Mesenchymal stem cell (in vitro differentiated cells and primary cell): ENCODE measurements around the gene AKT1S1.

Experiments
- DNase-seq: peaks from one replicate; pipeline ENCODE4 v3.0.0-alpha.2; 2013
- H2AFZ ChIP-seq: one replicate; pipeline ENCODE4 v1.6.1; 2013; ENCODE audit warnings: low read depth, mild to moderate bottlenecking, control low read depth, inconsistent platforms, low read length, moderate library complexity
- H2AK5ac ChIP-seq: 2 replicates; pipeline ENCODE4 v1.6.1; 2013; ENCODE audit warnings: low read length, moderate library complexity, mild to moderate bottlenecking, inconsistent platforms; ENCODE audit not compliant: severe bottlenecking
- H2BK120ac ChIP-seq: one replicate; pipeline ENCODE4 v1.6.1; 2013; ENCODE audit warnings: low read depth, mild to moderate bottlenecking, inconsistent platforms, low read length, moderate library complexity
- H2BK12ac ChIP-seq, 2 experiments: one replicate each; pipeline ENCODE4 v1.6.1; 2013; ENCODE audit warnings: inconsistent platforms in 2 of 2, low read length in 2 of 2, mild to moderate bottlenecking in 2 of 2, moderate library complexity in 2 of 2, control low read depth in 1 of 2
- H2BK15ac ChIP-seq: one replicate; pipeline ENCODE4 v1.6.1; 2013; ENCODE audit warnings: mild to moderate bottlenecking, low read depth, inconsistent platforms; ENCODE audit not compliant: poor library complexity, severe bottlenecking
- H2BK5ac ChIP-seq: 2 replicates; pipeline ENCODE4 v1.6.1; 2013; ENCODE audit warnings: low read depth, mild to moderate bottlenecking, low read length, control low read depth, inconsistent platforms; ENCODE audit not compliant: poor library complexity, severe bottlenecking
- H3K14ac ChIP-seq, 2 experiments: one replicate each; pipeline ENCODE4 v1.6.1; 2013; ENCODE audit warnings: inconsistent platforms in 2 of 2, low read length in 2 of 2, control low read depth in 1 of 2, mild to moderate bottlenecking in 1 of 2, moderate library complexity in 1 of 2
- H3K18ac ChIP-seq, 2 experiments: one replicate each; pipeline ENCODE4 v1.6.1; 2013; ENCODE audit warnings: inconsistent platforms in 2 of 2, low read length in 2 of 2, control low read depth in 1 of 2, low read depth in 1 of 2, mild to moderate bottlenecking in 1 of 2
- H3K23ac ChIP-seq, 2 experiments: one replicate each; pipeline ENCODE4 v1.6.1; 2013; ENCODE audit warnings: inconsistent platforms in 2 of 2, low read length in 2 of 2, mild to moderate bottlenecking in 2 of 2, moderate library complexity in 2 of 2, control low read depth in 1 of 2
- H3K27ac ChIP-seq: 2 replicates; pipeline ENCODE4 v1.5.1; 2013; ENCODE audit warnings: mild to moderate bottlenecking, moderate library complexity, low read length, control low read depth, inconsistent platforms; ENCODE audit not compliant: poor library complexity, severe bottlenecking
- H3K27me3 ChIP-seq, 2 experiments: 2 replicates each; pipeline versions ENCODE4 v1.6.1 to v1.7.0; 2013; ENCODE audit warnings: low read length in 2 of 2, mild to moderate bottlenecking in 2 of 2, moderate library complexity in 2 of 2, control low read depth in 1 of 2, inconsistent platforms in 1 of 2; ENCODE audit not compliant: control insufficient read depth in 1 of 2, insufficient read depth in 1 of 2
- H3K36me3 ChIP-seq, 2 experiments: 2 replicates each; pipeline versions ENCODE4 v1.6.1 to v1.7.0; 2013; ENCODE audit warnings: low read length in 2 of 2, control low read depth in 1 of 2, inconsistent platforms in 1 of 2, low read depth in 1 of 2, mild to moderate bottlenecking in 1 of 2; ENCODE audit not compliant: insufficient read depth in 2 of 2, control insufficient read depth in 1 of 2
- H3K4ac ChIP-seq, 2 experiments: one replicate each; pipeline ENCODE4 v1.6.1; 2013; ENCODE audit warnings: inconsistent platforms in 2 of 2, low read length in 2 of 2, mild to moderate bottlenecking in 2 of 2, moderate library complexity in 2 of 2, control low read depth in 1 of 2, low read depth in 1 of 2
- H3K4me1 ChIP-seq: 2 replicates; pipeline ENCODE4 v1.6.1; 2013; ENCODE audit warnings: low read depth, low read length, control low read depth; ENCODE audit not compliant: control insufficient read depth, insufficient read depth
- H3K4me2 ChIP-seq: 2 replicates; pipeline ENCODE4 v1.6.1; 2013; ENCODE audit warnings: low read length, mild to moderate bottlenecking, inconsistent platforms; ENCODE audit not compliant: poor library complexity, severe bottlenecking
- H3K4me3 ChIP-seq, 2 experiments: 2 replicates each; pipeline versions ENCODE4 v1.5.1 to v1.7.0; 2013; ENCODE audit warnings: low read length in 2 of 2, mild to moderate bottlenecking in 2 of 2, control low read depth in 1 of 2, low read depth in 1 of 2; ENCODE audit not compliant: insufficient read depth in 1 of 2
- H3K79me1 ChIP-seq: replicated peaks from 2 replicates; pipeline ENCODE4 v1.6.1; 2013; ENCODE audit warnings: mild to moderate bottlenecking, control low read depth, low read length, inconsistent platforms; ENCODE audit not compliant: poor library complexity, severe bottlenecking
- H3K9ac ChIP-seq: 2 replicates; pipeline ENCODE4 v1.7.0; 2013; ENCODE audit warnings: mild to moderate bottlenecking, low read length, moderate library complexity
- H3K9me3 ChIP-seq: 2 replicates; pipeline ENCODE4 v1.7.0; 2013; ENCODE audit warnings: mild to moderate bottlenecking, low read length; ENCODE audit not compliant: control insufficient read depth
- H4K8ac ChIP-seq: one replicate; pipeline ENCODE4 v1.6.1; 2013; ENCODE audit warnings: inconsistent platforms, mild to moderate bottlenecking, low read length, moderate library complexity
- H4K91ac ChIP-seq: one replicate; pipeline ENCODE4 v1.6.1; 2013; ENCODE audit warnings: mild to moderate bottlenecking, low read length, inconsistent platforms
- WGBS: methylation state at CpG from one replicate; pipeline ENCODE4 v1.1.7; 2013; ENCODE audit warnings: mixed read lengths; 5-methylcytosine and 5-hydroxymethylcytosine counted together

AKT1S1 gene

GRCh38 chr19:49866933-49867782 lies 10.0 kb downstream of the AKT1S1 start, which contains the start of gene PNKP:
Gene PNKP (minus strand): TSS chr19:49867576. CDS start chr19:49867204, 372 bp downstream.
- Histone ChIP-seq H4K8ac (peak within 1 kb of the TSS; percentile 95), H3K4me3 (peak within 1 kb of the TSS; percentile 85 to 93), H3K23ac (peak within 1 kb of the TSS in 1 of 2 experiments; percentile 47), H2BK5ac (peak within 1 kb of the TSS; percentile 21), H2BK120ac (peak within 1 kb of the TSS; percentile 29), H4K91ac (peak within 1 kb of the TSS; percentile 89), H3K14ac (peak within 1 kb of the TSS in 1 of 2 experiments; percentile 84), H2AK5ac (peak within 1 kb of the TSS; percentile 81), H2BK15ac (peak within 1 kb of the TSS; percentile 87), H3K27me3 (no peaks in the 10 kb centered on the region), H3K9ac (peak within 1 kb of the TSS; percentile 86), H3K27ac (peak within 1 kb of the TSS; percentile 94), H3K4ac (peak within 1 kb of the TSS; percentile 5 to 83), H2AFZ (peak within 1 kb of the TSS; percentile 49), H2BK12ac (peak within 1 kb of the TSS; percentile 55 to 91), H3K4me2 (peak within 1 kb of the TSS; percentile 74), H3K9me3 (no peaks in the 10 kb centered on the region), H3K18ac (peak within 1 kb of the TSS; percentile 91 to 98), H3K36me3 (peaks cover 39 to 56% of the 10 kb centered on the region in 2 experiments), H3K4me1 (peaks cover 43% of the 10 kb centered on the region), H3K79me1 (peaks cover 25% of the 10 kb centered on the region)
- under 1% methylated on average over 62 of the region's 65 CpGs for WGBS
- DNase-seq, result peak; percentile 96

- Histone ChIP-seq H3K4me2 (no peak overlapping the region), H3K79me1 (peaks cover 21% of the 10 kb centered on the region), H3K23ac (no peak overlapping the region), H2BK120ac (no peak overlapping the region), H2BK12ac (no peak overlapping the region), H2AK5ac (no peak overlapping the region), H3K18ac (no peak overlapping the region), H2AFZ (no peak overlapping the region), H3K9ac (no peak overlapping the region), H3K4me3 (peak overlapping the region in 1 of 2 experiments; percentile 93), H4K91ac (no peak overlapping the region), H3K4ac (no peak overlapping the region), H3K9me3 (no peaks in the 10 kb centered on the region), H3K27ac (no peak overlapping the region), H3K36me3 (peaks cover 40 to 59% of the 10 kb centered on the region in 2 experiments), H2BK15ac (no peak overlapping the region), H2BK5ac (no peak overlapping the region), H3K4me1 (peaks cover 41% of the 10 kb centered on the region), H3K27me3 (no peaks in the 10 kb centered on the region), H4K8ac (no peak overlapping the region), H3K14ac (no peak overlapping the region)
- WGBS, result 95% methylated on average over 13 of the region's 13 CpGs
- no peak for DNase-seq
Observed at GRCh38 chr19:49864890-49865289, 12.3 kb downstream of the AKT1S1 start.

GRCh38 chr19:49863935-49864320 lies 13.2 kb downstream of the AKT1S1 start:
- Histone ChIP-seq H3K18ac (no peak overlapping the region), H2BK5ac (no peak overlapping the region), H4K8ac (no peak overlapping the region), H2BK12ac (no peak overlapping the region), H3K9ac (no peak overlapping the region), H3K4me3 (no peak overlapping the region), H2BK120ac (no peak overlapping the region), H3K14ac (no peak overlapping the region), H3K4me2 (no peak overlapping the region), H3K27ac (no peak overlapping the region), H2AFZ (no peak overlapping the region), H4K91ac (no peak overlapping the region), H3K4me1 (peaks cover 44% of the 10 kb centered on the region), H2AK5ac (no peak overlapping the region), H3K79me1 (peaks cover 21% of the 10 kb centered on the region), H2BK15ac (no peak overlapping the region), H3K23ac (no peak overlapping the region), H3K4ac (no peak overlapping the region), H3K36me3 (peaks cover 45 to 65% of the 10 kb centered on the region in 2 experiments), H3K27me3 (no peaks in the 10 kb centered on the region), H3K9me3 (no peaks in the 10 kb centered on the region)
- no peak for DNase-seq
- 97% methylated on average over 17 of the region's 17 CpGs for WGBS

- peaks cover 50 to 71% of the 10 kb centered on the region in 2 experiments for H3K36me3 ChIP-seq
- no peak overlapping the region for H2BK120ac ChIP-seq
- H2AK5ac ChIP-seq, result peak overlapping the region; percentile 2
- H3K4me2 ChIP-seq, result no peak overlapping the region
- peaks cover 21% of the 10 kb centered on the region for H3K79me1 ChIP-seq
- no peak overlapping the region for H2BK15ac ChIP-seq
- no peak overlapping the region for H3K18ac ChIP-seq
- H4K8ac ChIP-seq, result no peak overlapping the region
- peak overlapping the region in 1 of 2 experiments; percentile 67 for H2BK12ac ChIP-seq
- no peaks in the 10 kb centered on the region for H3K9me3 ChIP-seq
- no peak overlapping the region for H3K27ac ChIP-seq
- 97% methylated on average over 24 of the region's 24 CpGs for WGBS
- no peak overlapping the region for H3K23ac ChIP-seq
- H3K4me1 ChIP-seq, result peaks cover 48% of the 10 kb centered on the region
- no peak overlapping the region for H3K9ac ChIP-seq
- peak overlapping the region; percentile 34 for H4K91ac ChIP-seq
- no peak overlapping the region for H2AFZ ChIP-seq
- DNase-seq, result no peak
- no peak overlapping the region for H2BK5ac ChIP-seq
- H3K14ac ChIP-seq, result no peak overlapping the region
- no peak overlapping the region for H3K4ac ChIP-seq
- no peaks in the 10 kb centered on the region for H3K27me3 ChIP-seq
- H3K4me3 ChIP-seq, result no peak overlapping the region
Observed at GRCh38 chr19:49863254-49863934, 13.8 kb downstream of the AKT1S1 start.
